ENCODE results near the gene EPHA7.

Gene EPHA7

DNA sequence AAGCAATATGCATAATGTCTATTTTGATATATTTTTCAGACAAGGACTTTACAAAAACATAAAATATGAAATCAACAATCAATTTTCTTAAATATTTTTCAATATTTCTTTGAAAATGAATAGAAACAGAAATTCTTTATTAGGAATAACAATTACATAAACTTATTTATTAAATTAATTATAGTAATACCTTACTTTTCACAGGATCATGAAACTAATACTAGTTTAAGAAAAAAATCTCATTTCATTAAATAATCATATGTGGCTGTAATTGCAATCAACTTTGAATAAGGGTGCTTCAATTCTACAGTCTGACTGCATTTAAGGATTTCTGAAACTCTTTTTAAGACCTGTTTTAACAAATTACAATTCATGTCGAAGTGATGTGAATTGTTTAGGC lies 26.6 kb downstream of the EPHA7 start:
- DNase-seq, result no peak

- no peak for DNase-seq
These were observed 27.4 kb downstream of the EPHA7 start for GRCh38 chr6:93391965-93392364.

DNA sequence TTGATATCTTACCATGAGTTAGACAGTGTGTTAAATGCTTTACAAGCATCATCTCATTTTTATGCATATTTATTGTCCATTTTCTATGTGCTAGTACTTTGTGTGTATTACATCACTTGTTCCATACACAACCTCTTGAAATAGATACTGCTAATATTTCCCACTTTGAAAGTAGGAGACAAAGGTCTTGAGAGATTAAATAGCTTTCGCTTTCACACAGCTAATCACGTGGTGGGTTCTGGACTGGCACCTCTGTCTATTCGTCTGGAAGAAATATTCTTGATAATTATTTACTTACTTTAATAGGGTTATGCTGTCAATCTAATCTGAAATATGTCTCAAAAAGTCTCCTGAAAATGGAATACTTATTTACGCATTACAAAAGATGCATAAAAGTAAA lies 30.2 kb downstream of the EPHA7 start:
- no peak for DNase-seq

GRCh38 chr6:93388070-93388469 lies 31.3 kb downstream of the EPHA7 start:
- no peak for DNase-seq

DNA sequence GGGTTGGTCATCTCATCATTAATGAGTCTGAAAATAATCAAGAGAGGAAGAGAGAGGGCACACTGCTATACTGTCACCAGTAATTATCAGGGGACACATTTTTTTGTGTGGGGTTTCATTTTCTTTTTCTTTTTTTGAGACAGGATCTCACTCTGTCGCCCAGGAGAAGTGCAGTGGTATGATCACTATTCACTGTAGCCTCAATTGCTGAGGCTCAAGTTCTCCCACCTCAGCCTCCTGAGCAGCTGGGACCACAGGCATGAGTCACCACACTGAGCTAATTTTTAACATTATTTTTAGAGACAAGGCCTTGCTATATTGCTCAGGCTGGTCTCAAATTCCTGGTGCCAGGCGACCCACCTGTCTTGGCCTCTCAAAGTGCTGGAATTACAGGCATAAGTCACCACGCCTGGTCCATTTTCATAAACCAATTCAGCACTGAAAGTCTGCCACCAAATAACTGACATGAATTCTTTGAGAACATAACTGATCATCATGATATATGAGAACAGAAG lies 43.3 kb downstream of the EPHA7 start:
- no peak for DNase-seq

GRCh38 chr6:93373445-93373844 lies 45.9 kb downstream of the EPHA7 start:
- DNase-seq, result no peak

DNA sequence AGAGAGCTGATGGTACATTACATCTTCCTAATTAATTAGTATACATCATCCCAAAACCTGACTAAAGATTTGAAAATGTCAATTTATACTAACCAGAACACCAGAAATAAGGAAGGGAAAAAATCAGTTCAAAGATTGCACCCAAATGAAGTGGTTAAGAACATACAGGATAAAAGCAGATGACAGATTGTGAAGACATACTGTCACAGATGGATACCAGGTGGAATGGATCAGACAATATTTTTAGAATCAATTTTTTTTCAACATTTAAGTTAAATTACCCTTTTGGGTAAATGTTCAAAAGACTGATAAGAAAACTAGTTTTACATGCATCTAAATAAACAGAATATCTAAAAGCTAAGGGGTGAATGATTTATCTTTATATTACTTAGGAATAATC lies 47.6 kb downstream of the EPHA7 start:
- DNase-seq, result no peak

GRCh38 chr6:93369586-93370134 lies 49.7 kb downstream of the EPHA7 start:
- DNase-seq, result no peak

DNA sequence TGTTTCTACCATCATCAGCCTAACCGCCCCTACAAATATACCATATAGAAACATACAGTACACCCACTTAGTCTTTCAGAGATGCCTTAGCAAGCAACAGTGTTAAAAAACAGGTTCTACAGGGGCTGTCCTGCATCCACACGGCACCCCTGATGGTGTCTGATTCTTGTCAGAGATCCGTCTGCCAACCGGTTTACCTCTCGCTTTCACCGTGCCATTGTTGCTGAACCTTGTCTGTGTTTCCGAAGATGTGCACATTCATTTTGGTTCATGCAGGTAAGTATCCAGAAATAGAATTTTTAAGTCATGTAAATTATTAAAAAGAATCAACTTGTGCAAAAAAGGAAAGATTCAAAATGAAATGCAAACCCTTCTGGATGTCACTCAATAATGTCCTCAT lies 52.9 kb downstream of the EPHA7 start:
- no peak for DNase-seq

DNA sequence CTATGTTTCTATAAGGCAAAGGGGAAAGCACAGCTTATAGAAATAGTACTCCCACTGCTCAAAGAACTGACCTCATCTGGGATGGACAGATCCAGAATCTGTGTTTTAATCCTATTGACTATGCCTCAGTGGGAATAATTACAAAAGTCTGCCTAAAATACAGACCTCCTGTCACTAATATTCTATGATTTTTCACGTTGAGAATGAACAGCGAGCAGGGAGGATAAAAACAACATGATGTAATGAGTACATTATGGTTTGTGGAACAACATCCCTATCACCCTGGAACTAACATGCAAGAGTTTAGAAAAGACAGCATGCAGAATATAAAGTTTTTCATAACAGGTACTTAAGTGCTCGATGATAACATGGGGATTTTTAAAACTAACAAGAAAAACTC lies 53.9 kb downstream of the EPHA7 start:
- DNase-seq, result no peak

DNA sequence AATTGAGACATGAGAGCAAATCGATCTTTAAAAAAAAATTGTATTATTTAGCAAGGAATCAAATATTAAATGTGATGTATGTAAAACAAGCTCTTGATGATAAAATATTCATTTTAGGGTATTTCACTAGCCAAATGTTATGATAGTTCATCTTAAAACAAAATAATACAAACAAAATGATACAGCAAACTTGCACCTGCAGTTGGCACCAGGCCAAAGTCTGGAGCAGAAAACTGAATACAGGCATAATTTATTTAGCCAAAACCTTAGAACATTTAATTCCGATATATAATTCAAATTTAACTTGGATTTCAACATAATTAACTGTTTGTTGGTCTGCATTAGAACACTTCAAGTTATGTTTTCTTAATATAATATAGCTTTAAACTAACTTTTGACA lies 60.9 kb downstream of the EPHA7 start:
- DNase-seq, result no peak

DNA sequence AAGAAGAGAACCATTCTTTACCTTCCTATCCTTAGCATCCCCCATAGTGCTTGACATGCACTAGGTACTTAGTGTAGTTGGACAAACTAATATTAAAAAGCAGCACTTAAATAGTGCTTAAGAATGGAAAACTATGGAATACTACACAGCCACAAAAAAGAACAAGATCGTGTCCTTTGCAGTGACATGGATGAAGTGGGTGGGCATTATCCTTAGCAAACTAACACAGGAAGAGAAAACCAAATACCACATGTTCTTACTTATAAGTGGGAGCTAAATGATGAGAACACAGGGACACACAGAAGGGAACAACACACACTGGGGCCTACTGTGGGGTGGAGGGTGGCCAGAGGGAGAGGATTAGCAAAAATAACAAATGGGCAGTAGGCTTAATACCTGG lies 66.8 kb downstream of the EPHA7 start:
- DNase-seq, result no peak

- DNase-seq, result no peak
These were observed 68.1 kb downstream of the EPHA7 start for GRCh38 chr6:93351222-93351621.

DNA sequence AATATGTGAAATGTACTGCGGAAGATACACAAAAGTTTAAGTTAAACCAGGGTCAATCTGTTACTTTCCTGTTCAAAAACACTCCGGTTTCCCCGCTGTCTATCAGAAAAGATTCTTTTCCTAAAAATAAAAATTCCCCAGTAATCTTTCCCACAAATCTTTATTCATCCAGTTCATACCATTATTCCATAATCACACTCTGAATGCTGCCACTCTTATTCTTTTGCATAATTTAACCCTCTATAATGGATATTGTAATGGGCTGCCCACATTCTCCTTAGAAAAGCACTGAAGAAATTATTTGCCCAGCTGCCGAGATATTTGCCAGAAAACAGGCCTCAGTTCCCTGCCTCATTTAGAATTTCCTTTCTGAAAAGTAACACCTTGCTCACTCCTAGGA lies 68.6 kb downstream of the EPHA7 start:
- no peak for DNase-seq

DNA sequence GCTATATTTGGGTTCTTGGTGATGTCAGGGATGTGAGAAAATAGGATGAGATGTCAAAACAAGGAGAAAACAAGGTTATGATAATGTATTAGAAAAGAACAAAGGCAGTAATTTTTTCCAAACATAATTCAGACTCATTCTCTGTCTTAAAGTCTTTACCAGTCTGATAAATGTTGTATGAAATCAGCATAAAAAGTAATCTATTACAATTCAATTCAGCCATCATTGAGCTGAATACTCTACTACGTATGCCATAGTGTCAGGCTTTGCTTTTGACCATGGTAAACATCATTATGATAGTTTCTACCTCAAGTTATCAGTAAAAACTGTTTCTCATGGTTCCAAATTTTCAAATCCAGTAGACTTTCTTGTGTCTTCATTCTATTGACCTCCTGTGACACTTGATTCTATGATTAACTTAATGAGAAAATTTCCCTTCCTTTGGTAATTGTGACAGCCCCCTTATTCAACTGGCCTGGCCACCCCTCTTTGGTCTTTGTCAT lies 75.0 kb downstream of the EPHA7 start:
- no peak for DNase-seq

GRCh38 chr6:93343476-93343875 lies 75.9 kb downstream of the EPHA7 start:
- no peak for DNase-seq

DNA sequence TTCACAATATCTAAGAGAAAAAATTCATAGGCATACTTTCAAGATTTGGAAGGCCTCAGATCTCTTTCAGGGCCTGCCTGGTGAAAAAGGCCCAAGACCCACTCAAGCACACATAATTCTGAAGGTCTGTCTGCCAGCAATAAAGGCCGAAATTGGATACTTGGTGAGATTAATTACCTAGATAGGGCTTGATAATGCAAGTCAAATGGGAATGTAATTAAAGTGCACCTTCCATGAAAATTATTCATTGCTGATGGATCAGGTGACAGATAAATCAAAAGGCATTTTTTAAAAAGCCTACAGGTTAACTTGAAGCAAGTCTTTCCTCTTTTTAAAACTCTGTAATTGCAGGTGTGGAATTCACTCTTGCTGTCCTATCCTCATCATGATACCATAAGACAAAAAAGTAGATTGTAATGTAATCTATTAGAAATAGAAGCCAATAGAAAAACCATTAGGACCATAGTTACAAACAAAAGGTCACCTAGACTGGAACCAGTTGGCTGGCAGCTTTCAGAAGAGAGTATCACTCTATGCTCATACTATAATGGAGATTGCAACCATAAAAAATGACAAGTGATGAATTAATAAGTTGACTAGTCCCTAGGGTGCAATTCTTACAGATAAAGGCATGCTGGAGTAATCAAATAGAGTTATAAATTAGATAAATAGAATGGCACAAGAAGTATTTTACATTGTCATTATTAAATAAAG lies 77.3 kb downstream of the EPHA7 start:
- DNase-seq, result no peak

- DNase-seq, result no peak
These were observed 81.5 kb downstream of the EPHA7 start for GRCh38 chr6:93337772-93338394.

- DNase-seq, result no peak
These were observed 82.3 kb downstream of the EPHA7 start for GRCh38 chr6:93337014-93337413.

- DNase-seq, result no peak
These were observed 89.9 kb downstream of the EPHA7 start for GRCh38 chr6:93329301-93330000.

GRCh38 chr6:93327857-93328256 lies 91.5 kb downstream of the EPHA7 start:
- DNase-seq, result no peak

DNA sequence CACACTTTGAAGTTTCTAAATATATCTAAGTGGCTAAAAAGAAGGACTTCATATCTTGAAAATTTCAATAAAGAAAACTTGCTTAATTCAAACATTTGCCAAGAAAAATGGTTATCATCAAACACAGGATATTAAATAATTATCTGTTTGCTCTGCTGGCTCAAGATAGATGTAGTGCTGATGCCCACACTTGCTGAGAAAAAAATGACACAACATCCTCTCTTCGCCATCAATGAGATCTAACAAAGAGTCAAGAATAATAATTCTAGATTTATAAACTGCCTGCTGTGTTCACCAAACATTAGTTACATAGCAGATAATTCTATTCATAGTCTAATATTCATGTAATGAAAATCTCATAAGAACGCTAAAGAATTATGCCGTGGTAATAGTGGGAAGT lies 93.6 kb downstream of the EPHA7 start:
- DNase-seq, result no peak

DNA sequence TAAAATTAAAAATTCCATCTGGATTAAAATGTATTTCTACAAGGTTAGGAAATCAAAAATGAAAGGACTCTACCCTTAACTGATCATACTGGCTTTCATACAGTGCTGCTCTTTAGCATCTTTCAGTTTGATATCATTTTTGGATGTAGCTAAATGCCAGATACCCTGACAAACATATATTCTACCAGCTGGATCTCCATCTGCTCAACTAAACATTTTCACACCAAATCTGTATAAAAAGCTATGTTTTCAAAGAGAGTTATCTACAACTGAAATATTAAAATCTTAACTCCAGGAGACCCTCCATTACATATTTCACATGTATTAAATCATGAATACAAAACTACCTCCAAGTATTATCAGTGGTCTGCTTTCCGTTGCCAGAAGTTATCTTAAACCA lies 95.7 kb downstream of the EPHA7 start:
- no peak for DNase-seq

- no peak for DNase-seq
These were observed 96.7 kb downstream of the EPHA7 start for GRCh38 chr6:93322651-93323050.

Measured in T1000 (cell line).